ENCODE measurements around the gene PITX1.

Gene PITX1

GRCh38 chr5:135029477-135030122, 4.4 kb downstream of the PITX1 start:
- no peak for DNase-seq (ENCODE audit: low read depth in 2 of 2)

- no peak for DNase-seq (ENCODE audit: low read depth in 2 of 2)
These were observed 5.1 kb downstream of the PITX1 start for GRCh38 chr5:135028791-135029476.

- no peak for DNase-seq (ENCODE audit: low read depth in 2 of 2)
These were observed 6.1 kb downstream of the PITX1 start for GRCh38 chr5:135027697-135028615.

GRCh38 chr5:135027266-135027696, 6.7 kb downstream of the PITX1 start:
- DNase-seq (ENCODE audit: low read depth in 2 of 2) = no peak

- no peak for DNase-seq (ENCODE audit: low read depth in 2 of 2)
These were observed 7.3 kb downstream of the PITX1 start for GRCh38 chr5:135026645-135027265.

- no peak for DNase-seq (ENCODE audit: low read depth in 2 of 2)
These were observed 8.0 kb downstream of the PITX1 start for GRCh38 chr5:135025730-135026644.

- no peak for DNase-seq (ENCODE audit: low read depth in 2 of 2)
These were observed 8.9 kb downstream of the PITX1 start for GRCh38 chr5:135024956-135025729.

GRCh38 chr5:135020111-135020895, 13.7 kb downstream of the PITX1 start:
- DNase-seq (ENCODE audit: low read depth in 2 of 2) = no peak

DNA sequence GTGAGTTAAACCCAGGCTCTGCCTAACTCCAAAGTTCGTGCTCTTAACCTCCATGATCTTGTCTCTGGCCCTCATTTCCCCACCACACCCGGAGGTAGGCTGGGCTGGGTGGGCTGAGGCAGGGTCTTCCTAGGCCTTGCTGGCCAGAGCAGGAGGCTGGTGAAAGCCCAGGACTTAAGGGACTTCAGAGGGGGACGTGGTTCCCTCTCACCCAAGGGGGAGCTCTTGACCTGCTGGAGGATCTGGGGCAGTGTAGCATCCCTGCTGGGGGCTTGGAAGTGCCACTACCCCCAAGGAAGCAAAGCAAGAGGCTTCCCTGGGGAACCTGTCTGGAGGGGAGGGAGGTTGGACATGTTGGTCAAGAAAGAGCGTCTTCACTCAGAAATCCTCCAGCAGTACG, 14.7 kb downstream of the PITX1 start:
- DNase-seq (ENCODE audit: low read depth in 2 of 2) = no peak

GRCh38 chr5:135018457-135018856, 15.6 kb downstream of the PITX1 start:
- no peak for DNase-seq (ENCODE audit: low read depth in 2 of 2)

- DNase-seq (ENCODE audit: low read depth in 2 of 2) = no peak
These were observed 17.2 kb downstream of the PITX1 start for GRCh38 chr5:135016861-135017290.

- no peak for DNase-seq (ENCODE audit: low read depth in 2 of 2)
These were observed 18.1 kb downstream of the PITX1 start for GRCh38 chr5:135015942-135016341.

- no peak for DNase-seq (ENCODE audit: low read depth in 2 of 2)
These were observed 20.0 kb downstream of the PITX1 start for GRCh38 chr5:135013947-135014570.

GRCh38 chr5:135013445-135013844, 20.6 kb downstream of the PITX1 start:
- DNase-seq (ENCODE audit: low read depth in 2 of 2) = no peak

DNA sequence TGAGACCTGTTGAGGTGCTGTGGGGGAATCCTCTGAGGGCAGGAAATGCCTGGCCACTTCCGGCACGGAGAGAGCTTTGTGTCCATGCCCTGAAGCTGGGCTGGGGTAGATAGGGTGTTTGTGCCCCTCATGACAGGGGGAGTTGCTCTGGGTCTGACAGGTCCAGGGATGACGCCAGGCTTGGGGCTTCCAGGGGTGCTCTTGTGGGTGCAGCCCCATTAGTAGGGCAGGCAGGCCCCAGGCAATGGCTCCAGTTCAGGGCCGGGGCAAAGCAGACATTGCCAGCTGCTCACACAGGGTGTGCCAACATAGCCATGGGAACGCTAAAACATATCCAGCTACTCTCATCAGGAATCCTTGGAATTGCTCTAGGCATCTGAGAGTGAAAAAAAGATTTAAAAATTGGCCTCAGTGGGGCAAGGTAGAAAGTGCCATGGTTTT, 21.1 kb downstream of the PITX1 start:
- DNase-seq (ENCODE audit: low read depth in 2 of 2) = no peak

GRCh38 chr5:135012033-135012588, 21.9 kb downstream of the PITX1 start:
- DNase-seq (ENCODE audit: low read depth in 2 of 2) = no peak

GRCh38 chr5:135011355-135012032, 22.5 kb downstream of the PITX1 start:
- DNase-seq (ENCODE audit: low read depth in 2 of 2) = no peak

All from stimulated activated CD4-positive, alpha-beta T cell treated with anti-CD3 and anti-CD28 coated beads, Interleukin-1b, Interleukin-23, amount 100 ng/mL, for 4 hours (primary cell).